Activated CD8-positive, alpha-beta memory T cell treated with anti-CD3 and anti-CD28 coated beads, Interleukin-2, amount 50 U/mL, for 4 hours (primary cell): ENCODE measurements around the gene ZSWIM9.
"Not testable (repeated sequence)": the region's sequence is repeated elsewhere in the genome, so short reads cannot be mapped to it uniquely, and the experiment has no call there.

Experiments used
- DNase-seq: peaks from one replicate; pipeline ENCODE4 v3.0.0-alpha.2; 2020

The ZSWIM9 gene

DNA sequence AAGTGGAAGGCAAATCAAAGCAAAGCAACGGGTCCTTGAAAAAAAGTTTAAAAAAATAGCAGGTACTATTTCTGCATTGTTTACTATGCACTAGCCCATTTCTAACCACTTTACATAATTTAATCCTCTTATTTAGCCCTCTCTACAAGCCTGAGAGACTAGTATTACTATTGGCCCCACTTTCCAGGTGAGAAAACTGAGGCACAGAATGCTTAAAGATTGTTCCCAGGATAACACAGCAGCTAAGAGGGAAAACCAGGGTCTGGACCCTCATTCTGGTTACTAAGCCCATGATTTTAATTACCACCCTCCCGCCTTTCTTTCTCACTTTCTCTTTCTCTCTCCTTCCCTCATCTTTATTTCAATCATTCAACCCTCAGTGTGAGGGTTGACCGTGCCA is 5.7 kb downstream of the ZSWIM9 start:
- no peak for DNase-seq

DNA sequence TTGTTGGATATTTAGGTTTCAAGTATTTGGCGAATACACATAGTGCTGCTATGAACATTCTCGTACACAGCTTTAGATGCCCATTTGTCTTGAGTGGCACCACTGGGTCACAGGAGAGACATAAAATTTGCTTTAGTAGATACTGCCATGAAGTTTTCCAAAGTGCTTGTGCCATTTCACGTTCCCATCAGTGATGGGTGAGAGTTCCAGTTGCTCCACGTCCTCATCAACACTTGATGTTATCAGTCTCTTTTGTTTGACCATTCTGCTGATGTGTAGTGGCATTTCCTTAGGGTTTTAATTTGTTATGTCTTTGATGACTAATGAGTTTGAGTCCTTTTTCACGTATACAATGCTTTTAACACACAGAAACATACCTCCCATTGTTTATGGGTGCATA is 11.0 kb downstream of the ZSWIM9 start:
- no peak for DNase-seq

DNA sequence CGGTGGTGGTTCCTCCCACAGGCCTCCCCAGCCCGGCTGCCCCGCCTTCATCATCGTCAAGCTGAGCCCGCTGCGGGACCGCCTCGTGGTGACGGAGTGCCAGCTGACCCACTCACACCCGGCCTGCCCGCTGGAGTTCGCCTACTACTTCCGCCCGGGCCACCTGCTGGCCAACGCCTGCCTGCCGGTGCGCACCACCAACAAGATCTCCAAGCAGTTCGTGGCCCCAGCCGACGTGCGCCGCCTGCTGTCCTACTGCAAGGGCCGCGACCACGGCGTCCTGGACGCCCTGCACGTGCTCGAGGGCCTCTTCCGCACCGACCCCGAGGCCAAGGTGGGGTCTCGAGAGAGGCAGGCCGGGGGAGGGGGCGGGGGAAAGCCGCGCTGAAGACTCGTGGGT is 12.0 kb downstream of the ZSWIM9 start:
- DNase-seq = no peak

DNA sequence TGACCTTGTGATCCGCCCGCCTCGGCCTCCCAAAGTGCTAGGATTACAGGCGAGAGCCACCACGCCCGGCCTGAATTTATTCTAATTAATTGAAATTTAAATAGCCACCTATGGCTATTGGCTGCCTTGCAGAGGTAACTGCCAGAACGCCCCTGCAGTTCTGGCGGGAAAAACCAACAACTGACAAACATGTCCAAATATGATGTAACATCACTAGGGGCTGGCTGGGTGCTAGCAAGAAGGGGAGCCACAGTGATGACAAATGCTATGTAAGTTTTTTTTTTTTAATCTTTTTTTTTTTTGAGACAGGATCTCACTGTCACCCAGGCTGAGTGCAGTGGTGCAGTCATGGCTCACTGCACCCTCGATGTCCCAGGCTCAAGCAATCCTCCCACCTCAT is 12.9 kb downstream of the ZSWIM9 start:
- DNase-seq = no peak

DNA sequence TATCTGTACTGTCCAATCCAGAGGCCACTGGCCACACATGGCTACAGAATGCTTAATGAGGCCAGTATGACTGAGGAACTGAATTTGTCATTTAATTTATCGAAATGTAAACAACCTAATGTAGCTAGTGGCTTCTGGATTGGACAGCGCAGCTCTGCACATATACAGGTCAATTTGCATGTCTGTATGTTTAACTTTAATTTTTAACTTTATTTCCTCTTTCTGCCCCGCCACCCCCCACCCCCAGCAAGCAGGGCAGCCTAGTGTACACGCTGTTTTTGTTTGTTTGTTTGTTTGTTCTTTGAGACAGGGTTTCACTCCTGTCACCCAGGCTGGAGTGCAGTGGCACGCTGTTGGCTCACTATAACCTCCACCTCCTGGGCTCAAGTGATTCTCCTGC is 15.5 kb downstream of the ZSWIM9 start:
- DNase-seq = no peak

DNA sequence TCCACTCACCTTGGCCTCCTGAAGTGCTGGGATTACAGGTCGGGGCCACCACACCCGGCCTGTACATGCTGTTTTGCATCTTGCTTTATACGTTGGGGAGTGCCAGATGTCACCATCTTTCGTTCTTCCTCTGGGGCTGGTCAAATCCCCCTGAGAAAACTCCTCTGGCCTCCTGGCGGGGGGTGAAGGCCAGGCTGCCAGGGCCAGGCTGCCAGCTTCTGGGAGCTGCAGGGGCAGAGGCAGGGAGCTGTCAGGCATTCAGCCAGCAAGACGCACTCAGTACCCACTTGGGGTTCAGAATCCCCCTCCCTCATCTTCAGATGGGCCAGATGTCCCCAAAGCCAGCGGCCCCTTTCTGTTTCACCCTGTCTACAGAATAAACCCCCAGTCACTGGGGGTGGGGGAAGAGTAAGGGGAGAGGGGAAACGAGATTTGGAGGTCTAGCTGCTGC is 16.1 kb downstream of the ZSWIM9 start:
- no peak for DNase-seq

DNA sequence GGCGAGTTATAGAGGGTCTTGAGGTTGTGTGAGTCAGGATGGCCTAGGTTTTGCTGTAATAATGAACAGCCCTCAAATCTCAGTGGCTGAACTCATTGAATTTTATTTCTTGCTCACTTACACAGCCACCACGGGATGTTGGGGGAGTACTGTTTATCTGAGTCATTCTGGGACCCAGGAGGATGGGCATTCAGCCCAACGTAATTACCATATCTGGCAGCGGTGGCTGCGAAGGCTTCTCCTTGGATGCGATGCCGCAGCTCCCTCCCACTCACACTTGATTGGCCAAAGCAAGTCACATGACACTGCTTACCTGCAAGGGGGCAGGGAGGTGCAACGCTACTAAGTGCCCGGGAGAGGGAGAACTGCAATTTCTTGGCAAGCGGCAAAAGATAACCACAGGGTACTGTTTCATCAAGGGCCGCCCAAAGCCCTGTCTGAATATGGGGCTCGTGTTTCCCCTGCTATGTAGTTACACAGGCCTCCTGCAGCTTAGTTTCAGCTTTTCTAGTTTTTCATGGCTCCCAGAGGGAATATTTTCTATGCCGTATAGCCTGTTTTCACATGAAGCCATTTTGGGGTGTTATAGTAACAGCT is 19.9 kb downstream of the ZSWIM9 start:
- peak; percentile 67 for DNase-seq

DNA sequence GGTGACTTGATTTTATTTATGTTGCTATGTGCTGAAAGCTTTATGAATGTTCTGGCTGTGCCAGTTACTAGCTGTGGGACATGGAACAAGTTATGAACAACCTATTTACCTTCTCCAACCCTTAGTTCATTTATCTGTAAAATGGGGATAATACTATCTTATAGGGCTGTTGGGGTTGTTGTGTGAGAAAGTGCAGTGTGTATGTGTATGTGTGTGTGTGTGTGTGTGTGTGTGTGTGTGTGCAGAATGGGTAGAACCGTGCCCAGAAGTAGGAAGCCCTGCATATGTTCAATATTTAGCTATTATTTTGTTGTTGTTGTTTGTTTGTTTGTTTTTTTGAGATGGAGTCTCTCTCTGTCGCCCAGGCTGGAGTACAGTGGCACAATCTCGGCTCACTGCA is 20.4 kb downstream of the ZSWIM9 start:
- no peak for DNase-seq

DNA sequence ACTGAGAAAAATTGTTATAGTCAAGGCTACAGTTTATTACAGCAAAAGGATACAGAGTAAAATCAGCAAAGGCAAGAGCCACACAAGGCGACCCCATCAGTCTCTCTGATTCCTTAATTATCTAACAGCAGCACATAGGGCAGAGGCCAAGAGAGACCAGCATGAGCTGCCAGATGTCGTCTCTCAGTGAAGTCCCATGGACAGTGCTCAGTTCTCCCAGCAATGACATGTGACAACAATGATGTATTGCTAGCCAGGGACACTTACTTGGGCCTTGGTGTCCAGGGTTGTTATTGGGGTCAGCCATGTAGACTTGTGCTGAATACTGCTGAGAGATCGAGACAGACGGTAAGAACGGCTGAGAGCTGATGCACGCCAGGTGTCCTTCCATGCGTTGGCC is 22.3 kb downstream of the ZSWIM9 start:
- DNase-seq = no peak

DNA sequence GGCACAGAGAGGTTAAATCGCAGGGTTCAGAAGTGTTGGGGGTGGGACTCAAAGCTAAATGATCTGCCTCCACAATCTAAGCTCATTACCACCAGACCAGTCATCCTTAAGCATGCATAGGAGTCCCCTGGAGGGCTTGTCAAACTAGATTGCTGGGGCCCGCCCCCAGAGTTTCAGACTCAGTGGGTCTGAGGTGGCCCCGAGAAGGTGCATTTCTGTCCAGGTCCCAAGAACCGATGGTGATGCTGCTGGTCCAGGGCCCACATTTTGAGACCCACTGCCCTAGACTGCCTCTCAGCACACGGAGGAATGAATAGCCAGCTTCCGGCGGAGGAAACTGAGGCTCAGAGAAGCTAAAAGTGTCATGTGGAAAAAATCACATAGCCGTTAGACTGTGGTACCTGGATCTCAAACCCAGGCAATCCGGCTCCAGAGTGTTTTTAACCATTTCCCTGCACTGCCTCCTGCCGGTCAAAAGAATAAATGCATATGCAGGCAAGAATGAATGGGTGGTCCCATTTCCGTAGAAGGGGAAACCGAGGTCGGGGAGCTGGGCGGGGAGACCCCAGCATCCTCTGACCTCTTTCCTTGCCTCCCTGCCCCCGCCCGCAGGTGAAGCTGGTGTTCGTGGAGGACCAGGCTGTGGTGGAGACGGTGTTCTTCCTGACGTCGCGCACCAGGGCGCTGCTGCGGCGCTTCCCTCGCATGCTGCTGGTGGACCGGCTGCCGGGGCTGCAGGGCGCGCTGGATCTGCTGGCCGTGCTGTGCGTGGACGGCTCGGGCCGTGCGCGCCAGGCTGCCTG is 23.8 kb downstream of the ZSWIM9 start:
- DNase-seq = peak; percentile 35

DNA sequence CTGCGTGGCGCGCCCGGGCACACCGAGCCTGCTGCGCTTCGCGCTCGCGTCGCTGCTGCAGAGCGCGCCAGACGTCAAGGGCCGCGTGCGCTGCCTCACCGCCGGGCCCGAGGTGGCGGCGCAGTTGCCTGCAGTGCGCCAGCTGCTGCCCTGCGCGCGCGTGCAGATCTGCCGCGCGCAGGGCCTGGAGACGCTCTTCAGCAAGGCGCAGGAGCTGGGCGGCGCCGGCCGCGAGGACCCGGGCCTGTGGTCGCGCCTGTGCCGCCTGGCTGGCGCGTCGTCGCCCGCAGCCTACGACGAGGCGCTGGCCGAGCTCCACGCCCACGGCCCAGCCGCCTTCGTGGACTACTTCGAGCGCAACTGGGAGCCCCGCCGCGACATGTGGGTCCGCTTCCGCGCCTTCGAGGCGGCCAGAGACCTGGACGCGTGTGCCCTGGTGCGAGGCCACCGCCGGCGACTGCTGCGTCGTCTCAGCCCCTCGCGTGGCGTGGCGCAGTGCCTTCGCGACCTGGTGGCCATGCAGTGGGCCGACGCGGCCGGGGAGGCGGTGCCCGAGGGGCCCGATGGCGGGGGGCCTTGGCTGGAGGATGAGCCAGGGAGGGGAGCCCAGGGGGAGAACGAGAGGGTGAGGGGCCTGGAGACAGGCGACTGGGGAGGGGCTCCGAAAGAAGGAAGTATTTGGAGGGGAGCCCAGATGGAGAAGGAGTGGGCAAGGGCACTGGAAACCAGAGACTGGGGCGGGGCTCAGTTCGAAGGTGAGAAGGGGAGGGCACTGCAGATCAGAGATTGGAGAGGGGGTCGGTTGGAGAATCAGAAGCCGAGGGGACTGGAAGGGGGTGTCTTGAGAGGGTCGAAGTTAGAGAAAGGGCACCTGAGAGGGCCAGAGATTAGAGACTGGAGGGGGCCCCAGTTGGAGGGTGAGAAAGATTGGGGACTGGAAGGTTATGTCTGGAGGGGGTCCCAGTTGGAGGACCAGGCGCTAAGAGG is 24.7 kb downstream of the ZSWIM9 start:
- DNase-seq = no peak

DNA sequence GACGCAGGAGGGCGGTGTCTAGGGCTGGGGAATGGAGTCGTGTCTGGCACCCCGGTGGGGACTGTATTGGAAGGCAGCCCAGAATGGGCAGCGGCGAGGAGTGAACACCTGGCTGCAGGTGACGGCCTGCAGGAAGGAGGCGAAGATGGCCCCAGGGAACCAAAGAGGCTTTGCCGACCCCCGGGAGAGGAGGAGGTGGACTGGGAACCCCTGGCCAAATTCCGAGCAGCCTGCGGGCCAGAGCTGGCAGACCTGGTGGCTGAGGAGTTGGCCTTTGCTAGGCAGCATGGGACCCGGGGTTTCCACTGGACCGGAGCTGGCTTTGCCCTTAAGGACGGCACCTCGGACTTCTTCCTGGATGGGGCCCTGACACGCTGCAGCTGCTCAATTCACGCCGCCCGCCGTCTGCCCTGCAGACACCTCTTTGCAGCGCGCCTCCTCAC is 25.9 kb downstream of the ZSWIM9 start:
- no peak for DNase-seq

DNA sequence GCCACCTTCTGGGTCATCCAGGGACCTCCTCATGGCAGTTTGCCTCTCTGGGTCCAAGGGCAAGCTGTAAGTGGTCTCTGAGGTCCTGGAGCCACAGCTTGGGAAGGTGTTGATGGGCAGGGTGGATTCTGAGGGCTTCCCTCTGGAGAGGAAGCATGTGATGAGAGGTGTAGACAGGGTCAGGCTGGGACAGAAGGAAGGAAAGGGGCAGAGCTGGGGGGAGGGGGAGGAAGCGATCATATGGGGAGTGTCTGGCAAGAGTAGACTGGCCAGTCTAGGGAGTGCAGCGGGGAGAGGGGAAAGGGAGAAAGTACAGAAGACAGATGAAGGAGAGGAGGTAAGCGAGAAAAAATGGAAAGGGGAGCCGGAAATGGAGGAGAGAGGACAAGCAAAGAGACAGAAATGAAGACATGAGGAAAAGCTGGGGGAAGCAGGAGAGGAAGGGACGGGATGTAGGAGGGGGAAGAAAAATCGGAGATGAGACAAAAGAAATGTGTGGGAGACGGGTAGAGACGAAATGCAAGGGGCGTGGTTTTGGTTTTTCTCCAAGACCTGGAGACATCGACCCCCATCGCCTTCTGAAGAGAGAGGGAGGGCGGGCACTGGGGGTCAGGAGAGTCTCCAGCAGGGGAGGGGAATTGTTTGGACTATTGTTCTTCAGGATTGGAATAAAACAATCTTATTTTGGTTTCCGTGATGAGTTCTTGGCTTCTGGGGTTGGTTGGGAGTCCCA is 26.6 kb downstream of the ZSWIM9 start:
- DNase-seq = no peak

DNA sequence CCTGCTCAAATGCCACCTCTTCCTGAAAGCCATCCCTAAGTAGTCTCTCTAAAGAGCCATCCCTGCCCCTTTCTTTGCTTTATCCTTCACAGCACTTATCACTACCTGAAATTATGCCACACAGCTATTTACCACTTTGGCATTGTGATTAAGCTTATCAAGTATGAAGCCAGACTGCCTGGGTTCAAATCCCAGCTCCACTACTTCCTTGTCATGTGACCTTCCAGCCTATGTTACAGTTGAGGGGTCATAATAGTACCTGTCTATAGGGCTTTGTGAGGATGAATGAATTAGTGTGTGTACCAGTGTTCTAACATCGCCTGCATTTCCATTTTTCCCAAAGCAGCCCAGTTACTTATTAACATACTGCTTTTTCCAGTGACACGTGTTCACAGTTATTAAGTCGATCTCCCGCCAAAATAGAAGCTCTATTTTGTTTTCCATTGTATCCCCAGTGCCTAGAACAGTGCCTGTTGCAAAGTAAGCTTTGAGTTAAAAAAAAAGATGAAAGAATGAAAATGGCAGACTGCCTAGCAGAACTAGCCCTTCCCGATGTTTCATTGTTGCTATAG is 32.8 kb downstream of the ZSWIM9 start:
- no peak for DNase-seq

DNA sequence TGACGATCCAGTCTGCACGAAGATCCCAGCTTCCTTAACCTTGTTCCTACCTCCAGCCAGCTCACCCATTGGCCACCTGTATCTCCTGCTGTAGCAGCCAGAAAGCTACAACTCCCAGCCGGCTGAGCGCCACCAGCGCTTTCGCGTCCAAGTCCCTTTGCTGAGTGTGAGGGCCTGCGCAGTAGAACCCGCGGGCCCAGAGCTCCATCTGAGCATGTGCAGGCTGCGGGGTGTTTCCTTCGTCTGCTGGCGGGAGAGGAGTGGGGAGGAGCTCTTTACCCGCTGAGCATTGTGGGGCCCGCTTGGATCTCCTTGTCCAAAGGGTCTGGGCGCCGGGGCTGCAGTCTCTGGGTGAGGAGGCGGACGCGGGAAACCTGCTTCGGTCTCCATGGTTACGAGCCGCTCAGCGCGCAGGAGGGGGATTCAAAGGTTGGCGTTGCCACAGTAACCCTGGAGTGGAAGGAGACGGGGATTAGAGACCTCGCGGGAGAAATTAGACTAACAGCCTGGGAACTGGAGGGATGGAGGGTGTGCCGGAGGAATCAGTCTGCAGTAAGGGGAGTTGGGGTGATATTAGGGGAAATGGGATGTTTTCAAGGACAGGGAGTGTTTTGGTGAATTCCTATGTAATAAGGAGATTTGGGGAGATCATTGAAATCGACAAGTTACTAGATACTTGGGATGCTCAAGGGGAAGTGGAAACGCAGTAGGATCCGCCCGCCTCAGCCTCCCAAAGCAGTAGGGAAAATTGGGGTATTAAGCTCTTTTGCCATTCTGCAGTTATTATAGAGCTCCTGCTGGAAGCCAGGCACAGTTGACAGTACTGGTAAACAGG is 33.5 kb downstream of the ZSWIM9 start:
- peak; percentile 85 for DNase-seq

DNA sequence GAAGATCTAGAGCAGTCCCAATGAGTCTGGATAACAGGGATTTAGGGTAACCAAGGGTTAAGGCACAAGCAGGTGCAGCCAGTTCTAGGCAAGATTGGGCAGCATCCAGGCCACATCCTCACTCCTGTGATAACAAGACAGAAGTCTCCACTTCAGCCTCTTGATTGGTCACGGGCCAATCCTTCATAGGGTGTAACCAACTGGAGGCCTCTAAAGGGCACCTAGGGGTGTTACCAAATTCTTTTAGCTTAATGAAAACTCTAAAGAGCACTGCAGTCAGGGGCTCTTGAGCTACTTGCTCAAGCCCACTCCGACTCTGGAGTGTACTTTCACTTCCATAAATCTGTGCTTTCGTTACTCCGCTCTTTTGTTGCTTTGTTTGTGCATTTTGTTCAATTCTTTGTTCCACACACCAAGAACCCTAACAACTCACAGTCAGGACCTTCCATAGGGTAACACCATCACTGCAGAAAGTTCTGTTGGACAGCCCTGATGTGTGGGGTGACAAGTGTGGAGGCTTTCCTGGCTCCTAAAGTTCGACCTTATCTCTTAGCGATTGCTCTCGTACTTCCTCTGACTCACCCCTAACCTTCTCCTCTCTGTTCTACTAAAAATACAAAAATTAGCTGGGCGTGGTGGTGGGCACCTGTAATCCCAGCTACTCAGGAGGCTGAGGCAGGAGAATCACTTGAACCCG is 36.1 kb downstream of the ZSWIM9 start:
- no peak for DNase-seq

DNA sequence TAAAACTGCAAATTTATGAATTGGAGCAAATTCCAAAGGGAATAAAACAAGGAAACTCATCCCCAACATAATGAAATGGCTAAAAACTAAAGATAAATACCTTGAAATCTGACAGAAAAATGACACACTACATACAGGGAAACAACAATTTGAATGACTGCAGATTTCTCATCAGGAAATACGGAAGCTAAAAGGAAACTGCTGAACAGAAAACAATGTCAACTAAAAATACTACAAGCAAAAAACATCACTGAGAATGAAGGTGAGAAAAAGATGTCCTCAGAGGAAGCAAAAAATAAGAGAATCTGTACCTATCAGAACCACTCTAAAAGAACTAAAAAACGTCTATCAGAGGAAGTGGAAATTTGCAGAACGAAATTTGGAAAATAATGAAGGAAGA is 39.5 kb downstream of the ZSWIM9 start:
- no peak for DNase-seq

DNA sequence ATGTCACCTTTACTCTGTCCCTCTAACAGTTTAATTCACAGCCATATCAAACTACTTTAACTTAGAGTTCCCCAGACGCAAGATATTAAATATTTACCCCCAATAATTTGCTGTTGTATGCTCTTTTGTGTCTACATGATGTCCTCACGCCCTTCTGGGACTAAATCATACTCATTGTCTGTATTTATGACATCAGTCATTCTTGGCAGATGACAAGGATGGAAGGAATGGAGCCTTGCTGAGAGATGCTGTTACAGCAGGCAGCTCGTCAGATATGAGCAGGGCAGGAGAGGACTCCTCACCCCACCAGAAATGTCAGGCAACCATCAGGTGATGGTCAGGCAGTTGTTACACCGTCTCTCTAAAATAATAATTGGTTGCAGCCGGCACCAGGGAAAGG is 43.5 kb downstream of the ZSWIM9 start:
- no peak for DNase-seq

DNA sequence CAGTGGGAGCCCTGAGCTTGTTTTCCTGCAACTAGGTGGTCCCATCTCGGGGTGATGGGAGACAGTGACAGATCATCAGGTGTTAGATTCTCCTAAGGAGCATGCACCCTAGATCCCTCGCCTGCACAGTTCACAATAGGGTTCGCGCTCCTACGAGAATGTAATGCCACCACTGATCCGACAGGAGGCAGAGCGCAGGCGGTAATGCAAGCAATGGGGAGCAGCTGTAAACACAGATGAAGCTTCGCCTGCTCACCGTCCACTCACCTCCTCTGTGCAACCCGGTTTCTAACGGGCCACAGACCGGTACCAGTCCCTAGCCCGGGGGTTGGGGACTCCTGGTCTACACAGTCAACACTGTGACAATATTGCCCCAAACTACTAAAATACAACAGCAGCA is 46.5 kb downstream of the ZSWIM9 start:
- DNase-seq = no peak

DNA sequence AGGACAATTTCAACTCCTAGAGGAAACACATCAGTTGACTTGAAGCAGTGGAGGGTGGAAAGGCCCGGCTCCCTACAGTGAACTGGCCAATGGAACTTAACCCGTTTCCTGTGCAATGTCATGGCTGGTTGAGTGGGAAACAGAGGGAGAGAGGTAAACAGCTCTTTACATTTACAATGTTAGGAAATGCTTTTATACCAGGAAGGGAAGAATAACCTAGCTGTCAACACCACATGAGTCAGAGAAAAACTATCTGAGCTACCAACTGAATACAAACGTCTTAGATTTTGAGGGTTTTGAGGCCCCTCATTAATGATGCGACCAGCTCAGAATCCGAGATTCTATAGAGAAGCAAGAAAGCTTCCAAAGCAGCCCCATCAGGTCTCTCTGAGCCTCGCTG is 48.5 kb downstream of the ZSWIM9 start:
- DNase-seq = no peak

DNA sequence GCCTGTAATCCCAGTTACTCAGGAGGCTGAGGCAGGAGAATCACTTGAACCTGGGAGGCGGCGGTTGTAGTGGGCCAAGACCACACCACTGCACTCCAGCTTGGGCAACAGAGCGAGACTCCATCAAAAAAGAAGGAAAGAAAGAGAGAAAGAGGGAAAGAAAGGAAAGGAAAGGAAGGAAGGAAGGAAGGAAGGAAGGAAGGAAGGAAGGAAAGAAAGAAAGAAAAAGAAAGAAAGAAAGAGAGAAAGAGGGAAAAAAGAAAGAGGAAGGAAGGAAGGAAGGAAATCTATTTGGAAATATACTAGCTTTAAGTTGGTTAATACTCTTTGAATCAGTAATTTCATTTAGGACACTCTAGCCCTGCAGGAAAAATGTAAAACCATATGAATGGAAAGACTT is 50.3 kb downstream of the ZSWIM9 start:
- DNase-seq = not testable (repeated sequence)
